HG02678 (cell line): ENCODE data around the gene HNF4A.
"Not testable (repeated sequence)": the region's sequence is repeated elsewhere in the genome, so short reads cannot be mapped to it uniquely, and the experiment has no call there.

ENCODE experiments used
- ATAC-seq: cut with Tn5 transposase; IDR thresholded peaks from one replicate; pipeline ENCODE4 v1.9.1; 2021; ENCODE audit warnings: mild to moderate bottlenecking, moderate library complexity; ENCODE audit not compliant: unreplicated experiment

HNF4A gene

GRCh38 chr20:44355498-44356352, at the start of gene HNF4A:
TSS of gene HNF4A (plus strand) at chr20:44355699. CDS start at chr20:44355805, 106 bp downstream.
- no peak for ATAC-seq

GRCh38 chr20:44306927-44307326, 48.6 kb upstream of the HNF4A start:
- ATAC-seq = no peak

GRCh38 chr20:44309763-44310663, 45.5 kb upstream of the HNF4A start:
- no peak for ATAC-seq

- ATAC-seq = peak; percentile 93
These were observed 44.5 kb upstream of the HNF4A start, which contains the start of gene FITM2 for GRCh38 chr20:44310664-44311639. TSS of gene FITM2 (minus strand) at chr20:44311202. CDS start at chr20:44311148, 54 bp downstream.

GRCh38 chr20:44314870-44315269, 40.6 kb upstream of the HNF4A start:
- no peak for ATAC-seq

GRCh38 chr20:44319839-44320422, 35.6 kb upstream of the HNF4A start:
- ATAC-seq = no peak

GRCh38 chr20:44324343-44324742, 31.2 kb upstream of the HNF4A start:
- no peak for ATAC-seq

GRCh38 chr20:44326391-44327159, 28.9 kb upstream of the HNF4A start:
- ATAC-seq = no peak

GRCh38 chr20:44327748-44328147, 27.8 kb upstream of the HNF4A start:
- not testable (repeated sequence) for ATAC-seq

- no peak for ATAC-seq
These were observed 27.1 kb upstream of the HNF4A start for GRCh38 chr20:44328428-44328827.

GRCh38 chr20:44331201-44331600, 24.3 kb upstream of the HNF4A start:
- no peak for ATAC-seq

GRCh38 chr20:44334306-44334705, 21.2 kb upstream of the HNF4A start:
- no peak for ATAC-seq

- ATAC-seq = no peak
These were observed 20.8 kb upstream of the HNF4A start for GRCh38 chr20:44334709-44335108.

- ATAC-seq = no peak
These were observed 19.8 kb upstream of the HNF4A start for GRCh38 chr20:44335675-44336074.

- ATAC-seq = no peak
These were observed 19.4 kb upstream of the HNF4A start for GRCh38 chr20:44336086-44336485.

GRCh38 chr20:44336725-44337380, 18.6 kb upstream of the HNF4A start, which contains the start of gene R3HDML:
TSS of gene R3HDML (plus strand) at chr20:44337043. CDS start at chr20:44337158, 115 bp downstream.
- ATAC-seq = no peak

GRCh38 chr20:44342248-44342647, 13.3 kb upstream of the HNF4A start:
- ATAC-seq = no peak

GRCh38 chr20:44343162-44343675, 12.3 kb upstream of the HNF4A start:
- no peak for ATAC-seq
